ENCODE results near the gene HNF4A.

Gene HNF4A

GRCh38 chr20:44456611-44457010 lies 101.1 kb downstream of the HNF4A start:
- H3K4me3 ChIP-seq (ENCODE audit: low read depth, low read length) = no peak overlapping the region
- DNase-seq (ENCODE audit: low read depth) = no peak
- no peak for TF ChIP-seq CTCF (conservative IDR thresholded peaks at IDR 0.05; ENCODE audit: low read depth, low read length)

DNA sequence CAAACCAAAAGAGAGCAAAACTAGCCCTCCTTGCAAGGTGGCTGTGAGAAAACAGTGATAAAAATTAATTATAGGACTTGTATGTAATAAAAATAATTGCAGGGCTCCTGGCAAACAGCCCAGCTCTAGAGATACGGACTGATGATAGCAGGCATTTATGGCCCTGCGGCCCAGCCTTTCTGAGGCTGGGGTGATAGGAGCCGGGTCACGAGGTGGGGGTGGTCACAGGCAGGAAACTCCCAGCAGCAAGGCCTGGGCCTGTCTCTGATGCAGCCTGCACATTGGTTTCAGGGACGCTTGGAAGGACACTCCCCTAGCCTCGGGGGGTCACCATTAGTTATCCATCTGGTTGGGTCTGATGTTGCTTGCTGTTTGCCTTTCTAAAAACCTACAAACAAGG lies 101.5 kb downstream of the HNF4A start:
- no peak for TF ChIP-seq CTCF (conservative IDR thresholded peaks at IDR 0.05; ENCODE audit: low read depth, low read length)
- H3K4me3 ChIP-seq (ENCODE audit: low read depth, low read length) = no peak overlapping the region
- DNase-seq (ENCODE audit: low read depth) = no peak

- H3K4me3 ChIP-seq (ENCODE audit: low read depth, low read length) = no peak overlapping the region
- no peak for DNase-seq (ENCODE audit: low read depth)
- TF ChIP-seq CTCF (conservative IDR thresholded peaks at IDR 0.05; ENCODE audit: low read depth, low read length) = no peak
These were observed 103.8 kb downstream of the HNF4A start for GRCh38 chr20:44459271-44459670.

GRCh38 chr20:44460795-44461141 lies 105.3 kb downstream of the HNF4A start:
- no peak overlapping the region for H3K4me3 ChIP-seq (ENCODE audit: low read depth, low read length)
- peak; percentile 66 for DNase-seq (ENCODE audit: low read depth)
- TF ChIP-seq CTCF (conservative IDR thresholded peaks at IDR 0.05; ENCODE audit: low read depth, low read length) = peak; percentile 57

GRCh38 chr20:44461142-44461802 lies 105.8 kb downstream of the HNF4A start:
- DNase-seq (ENCODE audit: low read depth) = no peak
- H3K4me3 ChIP-seq (ENCODE audit: low read depth, low read length) = no peak overlapping the region
- no peak for TF ChIP-seq CTCF (conservative IDR thresholded peaks at IDR 0.05; ENCODE audit: low read depth, low read length)

DNA sequence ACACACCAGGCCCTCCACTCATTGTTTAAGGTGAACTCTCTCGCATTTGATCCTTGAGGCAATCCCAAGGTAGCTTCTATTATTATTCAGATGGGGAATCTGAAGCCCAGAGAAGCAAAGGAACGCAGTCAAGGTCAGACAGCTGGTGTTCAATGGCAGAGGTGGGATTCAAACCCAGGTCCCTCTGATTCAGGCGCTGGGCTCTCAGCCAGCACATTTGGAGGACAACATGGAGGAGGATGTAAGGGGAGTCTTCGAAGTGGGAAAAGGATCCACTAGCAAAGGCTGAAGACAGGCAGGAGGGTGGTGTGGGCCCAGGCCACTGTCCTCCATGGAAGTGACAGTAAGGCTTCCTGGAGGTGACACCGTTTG lies 106.3 kb downstream of the HNF4A start:
- H3K4me3 ChIP-seq (ENCODE audit: low read depth, low read length) = no peak overlapping the region
- TF ChIP-seq CTCF (conservative IDR thresholded peaks at IDR 0.05; ENCODE audit: low read depth, low read length) = no peak
- DNase-seq (ENCODE audit: low read depth) = no peak

DNA sequence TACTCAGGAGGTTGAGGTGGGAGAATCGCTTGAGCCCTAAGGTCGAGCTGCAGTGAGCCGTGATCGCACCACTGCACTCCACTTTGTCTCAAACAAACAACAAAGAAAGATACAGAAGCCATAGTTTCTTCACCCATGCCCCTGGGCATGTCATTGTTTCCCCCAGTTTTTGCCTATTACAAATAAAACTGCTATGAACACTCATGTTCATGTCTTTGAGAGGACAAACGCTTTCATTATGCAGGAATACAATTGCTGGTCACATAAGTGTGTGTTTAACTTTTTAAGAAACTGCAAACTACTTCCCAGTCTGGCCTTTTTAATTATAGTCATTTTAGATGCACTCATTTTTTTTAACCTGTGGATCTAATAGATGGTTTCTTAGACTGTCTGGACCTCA lies 108.0 kb downstream of the HNF4A start:
- H3K4me3 ChIP-seq (ENCODE audit: low read depth, low read length) = no peak overlapping the region
- no peak for DNase-seq (ENCODE audit: low read depth)
- no peak for TF ChIP-seq CTCF (conservative IDR thresholded peaks at IDR 0.05; ENCODE audit: low read depth, low read length)
